Trophoblast cell (in vitro differentiated cells and primary cell): ENCODE measurements around the gene PCGF2.

ENCODE experiments used
- DNase-seq, 2 donors: peaks; one replicate each; pipeline ENCODE4 v3.0.0-alpha.2; 2016
- H2AFZ ChIP-seq: 2 replicates; pipeline ENCODE4 v1.6.1; 2013; ENCODE audit warnings: low read length, moderate library complexity, mild to moderate bottlenecking; ENCODE audit not compliant: insufficient read depth, poor library complexity
- H2AK5ac ChIP-seq: 2 replicates; pipeline ENCODE4 v1.6.1; 2013; ENCODE audit warnings: mild to moderate bottlenecking, low read length
- H2BK120ac ChIP-seq: 2 replicates; pipeline ENCODE4 v1.6.1; 2013; ENCODE audit warnings: low read length, mild to moderate bottlenecking, moderate library complexity; ENCODE audit not compliant: insufficient read depth, poor library complexity
- H2BK12ac ChIP-seq: 2 replicates; pipeline ENCODE4 v1.6.1; 2013; ENCODE audit warnings: mild to moderate bottlenecking, low read length, moderate library complexity
- H2BK5ac ChIP-seq: 2 replicates; pipeline ENCODE4 v1.6.1; 2013; ENCODE audit warnings: low read length, low read depth, moderate library complexity, mild to moderate bottlenecking; ENCODE audit not compliant: poor library complexity
- H3K14ac ChIP-seq: 2 replicates; pipeline ENCODE4 v1.6.1; 2013; ENCODE audit warnings: mild to moderate bottlenecking, low read length
- H3K18ac ChIP-seq: 2 replicates; pipeline ENCODE4 v1.6.1; 2013; ENCODE audit warnings: mild to moderate bottlenecking, low read length
- H3K23ac ChIP-seq: 2 replicates; pipeline ENCODE4 v1.6.1; 2013; ENCODE audit warnings: low read length
- H3K27ac ChIP-seq: 2 replicates; pipeline ENCODE4 v1.5.1; 2013; ENCODE audit warnings: low read depth, mild to moderate bottlenecking, inconsistent platforms, low read length, moderate library complexity
- H3K27me3 ChIP-seq: 2 replicates; pipeline ENCODE4 v1.6.1; 2013; ENCODE audit warnings: inconsistent platforms, mild to moderate bottlenecking, low read length, moderate library complexity; ENCODE audit not compliant: insufficient read depth
- H3K36me3 ChIP-seq, 2 experiments: 1 replicate in 1 of 2; 2 replicates in 1 of 2; pipeline ENCODE4 v1.6.1; 2013; ENCODE audit warnings: low read length in 2 of 2, mild to moderate bottlenecking in 2 of 2, moderate library complexity in 1 of 2; ENCODE audit not compliant: insufficient read depth in 2 of 2, control insufficient read depth in 1 of 2
- H3K4ac ChIP-seq: 2 replicates; pipeline ENCODE4 v1.6.1; 2013; ENCODE audit warnings: low read depth, mild to moderate bottlenecking, low read length, moderate library complexity
- H3K4me1 ChIP-seq, 2 experiments: 1 replicate in 1 of 2; 2 replicates in 1 of 2; pipeline ENCODE4 v1.6.1; 2013; ENCODE audit warnings: low read length in 2 of 2, mild to moderate bottlenecking in 2 of 2, moderate library complexity in 1 of 2; ENCODE audit not compliant: insufficient read depth in 2 of 2, control insufficient read depth in 1 of 2
- H3K4me2 ChIP-seq: 2 replicates; pipeline ENCODE4 v1.6.1; 2013; ENCODE audit warnings: inconsistent platforms, mild to moderate bottlenecking, low read length, moderate library complexity
- H3K4me3 ChIP-seq: 2 replicates; pipeline ENCODE4 v1.5.1; 2013; ENCODE audit warnings: mild to moderate bottlenecking, low read depth, low read length, inconsistent platforms
- H3K79me1 ChIP-seq: one replicate; pipeline ENCODE4 v1.6.1; 2013; ENCODE audit warnings: low read length
- H3K79me2 ChIP-seq: 2 replicates; pipeline ENCODE4 v1.6.1; 2013; ENCODE audit warnings: low read length, mild to moderate bottlenecking; ENCODE audit not compliant: control insufficient read depth, insufficient read depth, poor library complexity
- H3K9ac ChIP-seq: 2 replicates; pipeline ENCODE4 v1.6.1; 2013; ENCODE audit warnings: mild to moderate bottlenecking, low read length
- H3K9me3 ChIP-seq: 2 replicates; pipeline ENCODE4 v1.6.1; 2013; ENCODE audit warnings: low read depth, mild to moderate bottlenecking, control low read depth, inconsistent platforms, low read length; ENCODE audit not compliant: insufficient read depth
- H4K12ac ChIP-seq: 2 replicates; pipeline ENCODE4 v1.6.1; 2013; ENCODE audit warnings: low read depth, mild to moderate bottlenecking, low read length, moderate library complexity
- H4K8ac ChIP-seq: 2 replicates; pipeline ENCODE4 v1.6.1; 2013; ENCODE audit warnings: low read depth, mild to moderate bottlenecking, low read length, moderate library complexity
- H4K91ac ChIP-seq: one replicate; pipeline ENCODE4 v1.6.1; 2013; ENCODE audit warnings: low read depth, mild to moderate bottlenecking, low read length, moderate library complexity
- WGBS: extraction: QIAGEN DNeasy Blood & Tissue Kit; methylation state at CpG from one replicate; pipeline ENCODE4 v1.1.7; 2013; ENCODE audit warnings: missing lambda C conversion rate; ENCODE audit not compliant: insufficient read length, insufficient coverage; ENCODE audit errors: extremely low coverage; 5-methylcytosine and 5-hydroxymethylcytosine counted together

Gene PCGF2

DNA sequence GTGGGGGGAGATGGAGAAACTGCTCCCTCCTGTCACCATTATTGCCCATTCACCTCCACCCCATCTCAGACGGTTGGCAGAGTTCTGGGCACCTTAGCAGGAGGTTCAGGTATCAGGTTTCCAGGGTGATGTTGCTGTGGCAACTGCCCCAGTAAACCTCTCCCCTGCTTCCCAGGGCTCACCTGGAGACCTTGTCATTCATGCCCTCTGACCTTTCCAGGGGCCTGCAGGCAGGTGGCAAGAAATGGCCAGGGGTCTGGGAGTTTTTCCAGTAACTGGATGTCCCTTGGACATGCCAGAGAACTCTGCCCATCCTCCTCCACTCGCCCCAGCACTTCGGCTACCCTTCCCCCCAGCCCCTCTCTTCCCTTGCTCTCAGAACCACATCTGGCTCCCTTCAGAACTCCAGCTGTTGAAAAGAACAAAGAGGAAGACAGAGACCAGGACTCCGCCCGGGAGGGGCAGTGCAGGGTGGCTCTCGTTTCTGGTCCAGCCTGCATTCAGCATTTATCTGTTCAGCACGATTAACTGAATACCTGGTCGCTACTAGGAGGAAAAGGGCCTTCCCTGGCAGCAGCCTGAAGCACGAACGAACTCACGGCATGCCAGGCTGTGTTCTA is 34.6 kb downstream of the PCGF2 start:
- Histone ChIP-seq H4K91ac (no peak overlapping the region), H3K4me3 (no peak overlapping the region), H3K18ac (no peak overlapping the region), H3K79me2 (no peaks in the 10 kb centered on the region), H2BK12ac (no peak overlapping the region), H3K27ac (no peak overlapping the region), H3K79me1 (no peaks in the 10 kb centered on the region), H3K36me3 (peaks cover 52 to 62% of the 10 kb centered on the region in 2 experiments), H2AFZ (no peak overlapping the region), H3K23ac (no peak overlapping the region), H3K14ac (no peak overlapping the region), H4K8ac (no peak overlapping the region), H3K9me3 (peaks cover 2% of the 10 kb centered on the region), H3K27me3 (no peaks in the 10 kb centered on the region), H2BK120ac (no peak overlapping the region), H4K12ac (no peak overlapping the region), H2BK5ac (no peak overlapping the region), H3K9ac (no peak overlapping the region), H3K4me2 (no peak overlapping the region), H3K4me1 (peaks cover 0 to 2% of the 10 kb centered on the region in 2 experiments), H2AK5ac (no peak overlapping the region), H3K4ac (no peak overlapping the region)
- no peak for DNase-seq
- WGBS = no CpG with 5 or more reads among the region's 11 CpGs

DNA sequence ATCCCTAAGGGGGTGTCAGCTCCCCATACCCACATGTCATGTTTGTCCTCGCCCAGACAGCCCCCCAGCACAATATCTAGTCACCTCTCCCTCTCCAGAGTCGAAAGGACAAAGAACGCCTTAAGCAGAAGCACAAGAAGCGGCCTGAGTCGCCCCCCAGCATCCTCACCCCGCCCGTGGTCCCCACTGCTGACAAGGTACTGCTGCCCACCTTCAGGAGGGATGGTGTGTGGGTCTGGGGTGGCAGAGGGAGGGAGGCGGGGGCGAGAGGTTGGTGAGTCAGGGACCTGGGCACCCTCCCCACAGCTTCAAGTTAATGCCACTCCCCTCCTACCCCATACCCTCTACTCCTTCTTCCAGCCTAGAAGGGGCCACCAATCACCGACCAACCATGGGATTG is 35.5 kb downstream of the PCGF2 start:
- Histone ChIP-seq H3K4ac (no peak overlapping the region), H2BK5ac (no peak overlapping the region), H3K4me1 (no peaks in the 10 kb centered on the region), H3K18ac (no peak overlapping the region), H3K23ac (no peak overlapping the region), H3K14ac (no peak overlapping the region), H3K27me3 (no peaks in the 10 kb centered on the region), H3K79me1 (no peaks in the 10 kb centered on the region), H2AK5ac (no peak overlapping the region), H3K4me2 (no peak overlapping the region), H4K8ac (no peak overlapping the region), H4K12ac (no peak overlapping the region), H3K36me3 (peaks cover 54 to 65% of the 10 kb centered on the region in 2 experiments), H3K79me2 (no peaks in the 10 kb centered on the region), H3K9me3 (peaks cover 2% of the 10 kb centered on the region), H2BK120ac (no peak overlapping the region), H3K9ac (no peak overlapping the region), H2AFZ (no peak overlapping the region), H4K91ac (no peak overlapping the region), H3K27ac (no peak overlapping the region), H3K4me3 (no peak overlapping the region), H2BK12ac (no peak overlapping the region)
- DNase-seq = no peak
- WGBS = no CpG with 5 or more reads among the region's 10 CpGs

DNA sequence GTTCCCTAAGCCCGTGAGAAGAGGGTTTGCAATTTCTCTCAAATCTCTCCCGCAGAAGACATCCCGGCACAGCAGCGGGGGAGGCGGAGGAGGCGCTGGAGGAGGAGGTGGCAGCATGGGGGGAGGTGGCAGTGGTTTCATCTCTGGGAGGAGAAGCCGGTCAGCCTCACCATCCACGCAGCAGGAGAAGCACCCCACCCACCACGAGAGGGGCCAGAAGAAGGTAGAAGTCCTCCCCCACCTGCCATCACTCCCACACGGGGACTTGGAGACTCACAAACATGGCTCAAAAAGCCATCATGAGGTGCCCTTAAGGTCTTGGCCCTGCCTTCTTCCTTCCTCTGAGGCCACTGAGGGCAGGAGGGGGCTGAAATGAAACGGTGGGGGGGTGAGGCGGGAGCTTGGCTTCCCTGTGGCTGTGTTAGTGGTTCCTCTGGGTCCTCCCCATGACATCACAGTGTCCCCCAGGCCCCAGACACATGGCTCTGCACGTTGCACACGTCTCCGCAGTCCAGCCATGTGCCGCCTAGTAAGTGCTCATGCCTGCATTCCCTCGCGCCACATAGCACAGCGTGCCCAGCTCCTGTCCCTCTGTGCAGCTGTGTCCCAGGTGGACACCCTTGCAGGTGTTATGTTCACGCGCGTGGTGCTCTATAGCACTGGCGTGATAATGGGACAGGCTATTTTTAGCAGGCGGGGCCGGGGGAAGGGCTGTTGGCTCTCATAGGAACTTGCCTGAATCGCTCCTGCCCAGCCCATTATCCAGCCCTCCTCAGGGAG is 36.2 kb downstream of the PCGF2 start:
- Histone ChIP-seq H3K79me1 (no peaks in the 10 kb centered on the region), H2BK12ac (no peak overlapping the region), H3K79me2 (no peaks in the 10 kb centered on the region), H3K4ac (no peak overlapping the region), H3K9ac (no peak overlapping the region), H2BK120ac (no peak overlapping the region), H3K14ac (no peak overlapping the region), H2AK5ac (no peak overlapping the region), H4K8ac (no peak overlapping the region), H3K36me3 (peaks cover 48 to 60% of the 10 kb centered on the region in 2 experiments), H4K91ac (no peak overlapping the region), H3K27ac (no peak overlapping the region), H2BK5ac (no peak overlapping the region), H3K18ac (no peak overlapping the region), H4K12ac (no peak overlapping the region), H3K4me1 (peaks cover under 1% of the 10 kb centered on the region in 2 experiments), H3K4me3 (no peak overlapping the region), H3K23ac (no peak overlapping the region), H2AFZ (no peak overlapping the region), H3K4me2 (no peak overlapping the region), H3K27me3 (no peaks in the 10 kb centered on the region), H3K9me3 (peaks cover 2% of the 10 kb centered on the region)
- no peak for DNase-seq
- WGBS = no CpG with 5 or more reads among the region's 26 CpGs

DNA sequence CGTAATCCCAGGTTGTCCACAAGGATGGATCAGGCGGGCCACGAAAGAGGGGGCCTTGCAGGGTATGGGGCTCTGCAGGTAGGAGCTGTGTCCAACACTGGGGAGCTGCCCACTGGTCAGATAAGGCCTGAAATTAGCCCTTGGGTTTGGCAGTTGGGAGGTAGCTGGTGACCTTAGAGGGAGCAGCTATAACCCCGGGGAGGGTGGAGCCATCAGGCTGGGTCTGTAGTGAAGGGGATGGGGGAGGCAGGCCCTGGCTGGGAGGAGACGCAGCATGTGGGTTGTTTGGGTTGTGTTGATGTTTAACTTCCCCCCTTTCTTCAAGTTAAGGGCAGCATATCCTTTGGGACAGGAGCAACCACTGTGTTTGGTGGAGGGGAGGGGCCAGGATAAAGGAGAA is 37.2 kb downstream of the PCGF2 start:
- no peak overlapping the region for H3K4me3 ChIP-seq
- no CpG with 5 or more reads among the region's 5 CpGs for WGBS
- H3K9me3 ChIP-seq = peaks cover 2% of the 10 kb centered on the region
- no peak overlapping the region for H3K18ac ChIP-seq
- no peak overlapping the region for H3K4ac ChIP-seq
- H3K9ac ChIP-seq = no peak overlapping the region
- H3K4me1 ChIP-seq = peaks cover 5 to 9% of the 10 kb centered on the region in 2 experiments
- H3K79me1 ChIP-seq = peaks cover 1% of the 10 kb centered on the region
- H3K36me3 ChIP-seq = peaks cover 42 to 52% of the 10 kb centered on the region in 2 experiments
- H2AFZ ChIP-seq = no peak overlapping the region
- no peak overlapping the region for H3K27ac ChIP-seq
- no peak overlapping the region for H4K8ac ChIP-seq
- no peak overlapping the region for H2BK120ac ChIP-seq
- H2BK5ac ChIP-seq = no peak overlapping the region
- no peak overlapping the region for H4K12ac ChIP-seq
- H3K27me3 ChIP-seq = no peaks in the 10 kb centered on the region
- no peaks in the 10 kb centered on the region for H3K79me2 ChIP-seq
- DNase-seq = no peak
- no peak overlapping the region for H2AK5ac ChIP-seq
- no peak overlapping the region for H4K91ac ChIP-seq
- H2BK12ac ChIP-seq = no peak overlapping the region
- no peak overlapping the region for H3K23ac ChIP-seq
- no peak overlapping the region for H3K14ac ChIP-seq
- no peak overlapping the region for H3K4me2 ChIP-seq
